ENCODE data around the gene SPSB3. TPM values are rescaled to one million over a fixed set of nuclear protein-coding genes. Genes with fewer than 3 reads are reported as not detected.
"Not testable (repeated sequence)": the region's sequence is repeated elsewhere in the genome, so short reads cannot be mapped to it uniquely, and the experiment has no call there.

The SPSB3 gene
- total and polyA plus RNA-seq, 5 experiments from 2014 or later: 38.0 to 123 (median 42.0) TPM

DNA sequence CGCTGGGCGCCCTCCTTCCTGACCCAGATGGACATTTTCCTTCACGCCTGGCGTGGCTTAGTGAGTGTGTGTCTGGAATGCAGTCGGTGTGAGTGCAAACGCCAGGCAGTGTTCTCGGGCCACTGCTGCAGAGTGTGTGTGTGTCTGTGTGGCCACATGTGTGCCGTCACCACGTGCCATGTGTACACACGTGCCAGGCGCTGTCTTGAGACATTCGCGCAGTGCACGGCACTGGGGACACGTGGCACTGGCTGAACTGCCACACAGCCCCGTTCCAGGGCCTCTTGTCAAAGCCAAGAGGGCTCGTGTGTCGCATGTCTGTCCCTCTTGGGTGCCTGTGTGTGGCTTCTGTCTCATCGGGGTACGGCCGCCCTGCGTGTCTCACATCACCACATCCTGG, 47.6 kb downstream of the SPSB3 start:
- no peaks in the 10 kb centered on the region for H3K27me3 Mint-ChIP-seq
- H3K4me1 Mint-ChIP-seq: peaks cover 0 to 3% (median 0%) of the 10 kb centered on the region in 4 donors
- POLR2A ChIA-PET: no interaction called here
- ATAC-seq (no peak), DNase-seq (no peak)
- no peaks in the 10 kb centered on the region for H3K9me3 Mint-ChIP-seq
- H3K4me3 Mint-ChIP-seq: peak overlapping the region in 1 of 10 donors; percentile 6
- peak overlapping the region in 1 of 10 donors; percentile 73 for H3K27ac Mint-ChIP-seq
- peaks cover 0 to 19% (median 0%) of the 10 kb centered on the region in 3 donors for H3K36me3 Mint-ChIP-seq

DNA sequence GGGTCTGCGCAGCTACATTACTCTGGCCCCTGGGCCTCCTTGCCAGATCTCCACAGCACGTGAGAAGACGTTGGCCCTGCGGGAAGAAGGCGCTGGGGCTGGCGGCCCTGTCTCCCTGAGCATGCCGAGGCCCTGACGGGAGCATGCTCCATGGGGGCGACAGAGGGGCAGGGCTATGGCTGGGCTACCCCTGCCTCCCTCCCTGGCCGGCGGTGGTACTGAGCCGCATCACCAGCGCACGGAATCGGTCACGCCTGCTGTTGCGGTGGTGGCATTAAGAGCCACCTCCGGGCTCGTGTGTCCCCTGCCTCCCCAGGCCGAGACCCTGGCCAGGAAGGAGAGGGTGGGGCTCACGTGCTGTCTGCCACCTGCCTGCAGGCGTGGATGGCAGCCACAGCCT, 48.2 kb downstream of the SPSB3 start:
- Mint-ChIP-seq H3K9me3 (no peaks in the 10 kb centered on the region), H3K4me1 (peaks cover 0 to 3% (median 0%) of the 10 kb centered on the region in 4 donors), H3K4me3 (no peak overlapping the region), H3K27ac (no peak overlapping the region), H3K27me3 (no peaks in the 10 kb centered on the region), H3K36me3 (peaks cover 0 to 25% (median 0%) of the 10 kb centered on the region in 3 donors)
- ATAC-seq (peak in 1 of 2 donors; percentile 10), DNase-seq (no peak)
- POLR2A ChIA-PET: interaction anchor here (1.2 kb wide), 1 partner anchor 9 kb away, joined by 3 read pairs; no protein-coding TSS in a partner anchor

DNA sequence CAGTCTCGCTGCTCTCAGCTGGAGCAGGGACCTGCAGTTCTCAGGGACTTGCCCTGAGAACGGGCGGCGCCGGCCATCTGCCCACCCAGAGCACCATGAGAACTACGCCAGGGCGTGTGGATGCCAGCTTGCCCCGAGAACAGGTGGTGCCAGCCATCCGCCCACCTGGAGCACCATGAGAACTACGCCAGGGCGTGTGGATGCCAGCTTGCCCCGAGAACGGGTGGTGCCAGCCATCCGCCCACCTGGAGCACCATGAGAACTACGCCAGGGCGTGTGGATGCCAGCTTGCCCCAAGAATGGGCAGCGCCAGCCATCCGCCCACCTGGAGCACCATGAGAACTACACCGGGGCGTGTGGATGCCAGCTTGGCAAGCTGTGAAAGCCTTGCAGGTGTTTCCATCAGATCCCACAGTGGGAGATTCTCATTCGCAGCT, 49.8 kb downstream of the SPSB3 start:
- POLR2A ChIA-PET: interaction anchor here (0.6 to 0.8 kb wide), 2 partner anchors 11 to 1481 kb away, joined by 3 to 4 read pairs; no protein-coding TSS in a partner anchor
- not testable (repeated sequence) for H3K9me3 Mint-ChIP-seq, H3K4me3 Mint-ChIP-seq, DNase-seq, ATAC-seq, H3K27me3 Mint-ChIP-seq, H3K4me1 Mint-ChIP-seq
- peak overlapping the region in 1 of 10 donors; percentile 51 for H3K27ac Mint-ChIP-seq
- H3K36me3 Mint-ChIP-seq: peaks cover 0 to 38% (median 2%) of the 10 kb centered on the region in 3 donors

DNA sequence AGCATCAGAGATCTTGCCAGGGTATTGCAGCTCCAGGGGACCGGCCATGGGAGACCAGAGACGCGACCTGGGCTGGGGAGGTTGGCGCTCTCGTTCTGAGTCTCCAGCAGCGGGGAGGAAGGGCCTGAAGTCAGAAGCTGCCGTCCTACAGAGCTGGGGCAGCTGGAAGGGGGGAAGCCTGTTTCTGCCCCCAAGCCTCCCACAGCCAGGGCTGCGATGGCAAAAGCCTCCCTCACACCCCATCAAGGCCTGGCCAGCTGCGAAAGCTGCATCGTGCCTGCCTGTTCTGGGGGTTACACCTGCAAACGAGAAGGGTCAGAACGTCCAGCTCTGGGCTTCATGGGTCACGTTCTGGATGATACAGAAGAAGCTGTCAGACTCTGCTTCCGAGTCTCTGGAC, 50.3 kb downstream of the SPSB3 start:
- no peaks in the 10 kb centered on the region for H3K27me3 Mint-ChIP-seq
- H3K27ac Mint-ChIP-seq: peak overlapping the region in 3 of 10 donors; percentile 3 to 40 (median 27)
- H3K36me3 Mint-ChIP-seq: peaks cover 0 to 42% (median 2%) of the 10 kb centered on the region in 3 donors
- H3K4me1 Mint-ChIP-seq: peaks cover 1 to 6% (median 2%) of the 10 kb centered on the region in 4 donors
- ATAC-seq: no peak
- H3K9me3 Mint-ChIP-seq: no peaks in the 10 kb centered on the region
- no peak for DNase-seq
- no peak overlapping the region for H3K4me3 Mint-ChIP-seq
- POLR2A ChIA-PET: no interaction called here

GRCh38 chr16:1731603-1732002, 50.8 kb downstream of the SPSB3 start:
- Mint-ChIP-seq H3K4me3 (no peak overlapping the region), H3K36me3 (peaks cover 0 to 42% (median 5%) of the 10 kb centered on the region in 3 donors), H3K27me3 (no peaks in the 10 kb centered on the region), H3K9me3 (no peaks in the 10 kb centered on the region), H3K27ac (peak overlapping the region in 3 of 10 donors; percentile 3 to 27 (median 13)), H3K4me1 (peaks cover 4 to 11% (median 7%) of the 10 kb centered on the region in 4 donors)
- no peak for ATAC-seq
- POLR2A ChIA-PET: no interaction called here
- no peak for DNase-seq

- H3K27ac Mint-ChIP-seq: no peak overlapping the region
- ATAC-seq (no peak), DNase-seq (no peak)
- no peaks in the 10 kb centered on the region for H3K9me3 Mint-ChIP-seq
- H3K4me3 Mint-ChIP-seq: no peak overlapping the region
- H3K4me1 Mint-ChIP-seq: peaks cover 7 to 11% (median 7%) of the 10 kb centered on the region in 4 donors
- POLR2A ChIA-PET: no interaction called here
- H3K27me3 Mint-ChIP-seq: no peaks in the 10 kb centered on the region
- H3K36me3 Mint-ChIP-seq: peaks cover 0 to 47% (median 5%) of the 10 kb centered on the region in 3 donors
Observed at GRCh38 chr16:1731073-1731472, 51.3 kb downstream of the SPSB3 start.

- Mint-ChIP-seq H3K27ac (no peak overlapping the region), H3K9me3 (no peaks in the 10 kb centered on the region), H3K36me3 (peaks cover 0 to 52% (median 5%) of the 10 kb centered on the region in 3 donors), H3K4me3 (no peak overlapping the region), H3K27me3 (no peaks in the 10 kb centered on the region), H3K4me1 (peaks cover 7 to 10% (median 7%) of the 10 kb centered on the region in 4 donors)
- POLR2A ChIA-PET: interaction anchor here (0.8 kb wide), 1 partner anchor 708 kb away, joined by 3 read pairs; no protein-coding TSS in a partner anchor
- DNase-seq (no peak), ATAC-seq (no peak)
Observed at GRCh38 chr16:1729445-1729844, 52.9 kb downstream of the SPSB3 start.

- Mint-ChIP-seq H3K27me3 (no peaks in the 10 kb centered on the region), H3K36me3 (peaks cover 0 to 52% (median 5%) of the 10 kb centered on the region in 3 donors), H3K27ac (no peak overlapping the region), H3K4me3 (no peak overlapping the region), H3K4me1 (peaks cover 7 to 10% (median 7%) of the 10 kb centered on the region in 4 donors), H3K9me3 (no peaks in the 10 kb centered on the region)
- DNase-seq (no peak), ATAC-seq (no peak)
- POLR2A ChIA-PET: interaction anchor here (0.8 kb wide), 1 partner anchor 709 kb away, joined by 3 read pairs; no protein-coding TSS in a partner anchor
Observed at GRCh38 chr16:1729026-1729425, 53.3 kb downstream of the SPSB3 start.

DNA sequence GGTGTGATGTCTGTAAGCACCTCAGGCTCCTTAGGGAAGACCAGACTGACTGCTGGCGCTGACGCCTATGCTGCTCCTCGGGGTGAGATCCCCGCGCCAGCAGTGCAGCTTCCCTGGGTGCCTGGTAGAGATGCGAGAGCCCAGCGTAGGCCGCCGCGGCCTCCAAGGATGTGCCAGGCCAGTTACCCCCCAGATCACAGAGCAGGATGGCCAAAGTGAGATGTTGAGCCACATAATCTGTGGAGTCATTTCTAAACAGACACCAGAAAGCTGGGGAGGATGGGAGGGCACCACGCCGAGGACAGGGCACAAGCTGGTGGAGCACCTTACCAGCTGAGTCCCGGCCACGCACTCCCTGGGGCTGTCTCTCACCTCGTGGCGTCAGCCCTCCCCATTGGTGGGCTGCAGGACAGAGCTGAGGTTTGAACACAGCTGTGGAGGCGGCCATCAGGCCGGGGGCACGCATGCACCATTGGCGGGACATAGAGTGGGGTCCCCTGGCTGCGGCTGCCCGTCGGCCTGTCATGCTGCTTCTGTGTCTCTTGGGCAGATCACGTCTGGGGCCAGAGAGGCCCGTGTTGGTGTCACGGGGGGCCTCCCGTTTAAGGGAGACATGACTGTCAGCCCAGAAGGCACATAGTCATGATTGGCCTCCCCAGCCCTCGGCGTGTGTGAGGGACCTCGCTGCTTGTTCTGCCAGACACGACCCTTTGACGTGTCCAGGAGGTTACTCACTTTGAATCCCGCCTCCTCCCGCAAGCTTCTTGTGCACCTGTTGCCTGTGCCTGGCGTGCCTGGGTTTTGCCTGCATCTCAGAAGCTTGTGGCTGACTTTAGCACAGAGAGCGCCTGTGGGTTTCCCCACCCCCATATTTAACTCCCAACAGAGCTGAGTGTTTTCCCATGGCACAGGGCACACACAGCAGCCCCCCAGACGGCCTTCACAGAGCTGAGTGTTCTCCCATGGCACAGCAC, 54.4 kb downstream of the SPSB3 start:
- Mint-ChIP-seq H3K36me3 (peaks cover 0 to 45% (median 5%) of the 10 kb centered on the region in 3 donors), H3K4me1 (peaks cover 11 to 20% (median 16%) of the 10 kb centered on the region in 4 donors), H3K27me3 (no peaks in the 10 kb centered on the region), H3K27ac (peak overlapping the region in 2 of 10 donors; percentile 3 to 80), H3K9me3 (no peaks in the 10 kb centered on the region), H3K4me3 (no peak overlapping the region)
- POLR2A ChIA-PET: interaction anchor here (0.9 kb wide), 1 partner anchor 22 kb away, joined by 3 read pairs; the partner anchor contains the start of gene MAPK8IP3
- ATAC-seq (no peak), DNase-seq (no peak)

Small RNAs within 50 kb of the gene (microRNA-seq; reads per million reads assigned to microRNA genes)
- gene MIR3177 (ENCODE audit: borderline microRNAs expressed): 1.7 reads per million

Other genes starting within 250 kb of the SPSB3 start
- gene TMEM204, start 248.9 kb downstream of the SPSB3 start, total RNA-seq: 100 to 1,000 TPM; 186 to 196 TPM
- 100 to 1,000 TPM in 2 of 3 donors, 10 to 100 TPM in 1; 95.9 to 135 (median 125) TPM for gene TMEM204, start 248.9 kb downstream of the SPSB3 start, polyA plus RNA-seq
- 10 to 100 TPM; 10.4 to 11.1 TPM for gene IFT140, start 170.5 kb downstream of the SPSB3 start, total RNA-seq
- gene IFT140, start 170.5 kb downstream of the SPSB3 start, polyA plus RNA-seq: 10 to 100 TPM in 2 of 3 donors, 1 to 10 TPM in 1; 4.5 to 21.2 (median 16.8) TPM
- 10 to 100 TPM; 24.4 to 25.4 TPM for gene CRAMP1, start 170.2 kb downstream of the SPSB3 start, total RNA-seq
- gene CRAMP1, start 170.2 kb downstream of the SPSB3 start, polyA plus RNA-seq: 1 to 10 TPM; 1.3 to 3.1 (median 1.9) TPM
- gene JPT2, start 104.3 kb downstream of the SPSB3 start, total RNA-seq: 10 to 100 TPM; 28.0 to 36.2 TPM
- 10 to 100 TPM in 1 of 3 donors, 1 to 10 TPM in 2; 9.1 to 10.3 (median 9.8) TPM for gene JPT2, start 104.3 kb downstream of the SPSB3 start, polyA plus RNA-seq
- 100 to 1,000 TPM; 315 to 342 TPM for gene MAPK8IP3, start 76.4 kb downstream of the SPSB3 start, total RNA-seq
- gene MAPK8IP3, start 76.4 kb downstream of the SPSB3 start, polyA plus RNA-seq: 1 to 10 TPM in 2 of 3 donors, under 1 TPM in 1; 0.87 to 2.8 (median 2.5) TPM
- gene NME3, start 11.0 kb downstream of the SPSB3 start, total RNA-seq: 10 to 100 TPM; 70.6 to 79.9 TPM
- 10 to 100 TPM; 60.0 to 84.2 (median 62.9) TPM for gene NME3, start 11.0 kb downstream of the SPSB3 start, polyA plus RNA-seq
- 10 to 100 TPM; 28.4 to 31.5 TPM for gene EME2, start 9.8 kb downstream of the SPSB3 start, total RNA-seq
- 1 to 10 TPM in 2 of 3 donors, under 1 TPM in 1; 0.35 to 1.6 (median 1.1) TPM for gene EME2, start 9.8 kb downstream of the SPSB3 start, polyA plus RNA-seq
- gene MRPS34, start 9.4 kb downstream of the SPSB3 start, total RNA-seq: 10 to 100 TPM; 53.1 to 55.9 TPM
- 100 to 1,000 TPM; 113 to 145 (median 133) TPM for gene MRPS34, start 9.4 kb downstream of the SPSB3 start, polyA plus RNA-seq
- gene NUBP2, start 389 bp upstream of the SPSB3 start, total RNA-seq: 10 to 100 TPM; 62.0 to 65.4 TPM
- 10 to 100 TPM; 87.2 to 90.6 (median 87.3) TPM for gene NUBP2, start 389 bp upstream of the SPSB3 start, polyA plus RNA-seq
- gene IGFALS, start 11.1 kb upstream of the SPSB3 start, total RNA-seq: 1 to 10 TPM; 1.7 to 2.1 TPM
- not detected for gene IGFALS, start 11.1 kb upstream of the SPSB3 start, polyA plus RNA-seq
- gene HAGH, start 44.3 kb upstream of the SPSB3 start, total RNA-seq: 10 to 100 TPM; 65.7 to 67.8 TPM
- 10 to 100 TPM; 38.7 to 60.0 (median 45.0) TPM for gene HAGH, start 44.3 kb upstream of the SPSB3 start, polyA plus RNA-seq
- 10 to 100 TPM; 11.1 to 12.1 TPM for gene FAHD1, start 44.6 kb upstream of the SPSB3 start, total RNA-seq
- 10 to 100 TPM; 20.3 to 34.2 (median 32.6) TPM for gene FAHD1, start 44.6 kb upstream of the SPSB3 start, polyA plus RNA-seq
- not detected for gene MEIOB, start 89.6 kb upstream of the SPSB3 start, total RNA-seq
- gene MEIOB, start 89.6 kb upstream of the SPSB3 start, polyA plus RNA-seq: not detected
- not detected for gene HS3ST6, start 135.8 kb upstream of the SPSB3 start, total RNA-seq
- not detected for gene HS3ST6, start 135.8 kb upstream of the SPSB3 start, polyA plus RNA-seq
- gene MSRB1, start 160.6 kb upstream of the SPSB3 start, total RNA-seq: 1 to 10 TPM; 9.9 to 10.0 TPM
- 10 to 100 TPM; 13.9 to 19.1 (median 16.2) TPM for gene MSRB1, start 160.6 kb upstream of the SPSB3 start, polyA plus RNA-seq
- gene RPL3L, start 172.1 kb upstream of the SPSB3 start, total RNA-seq: not detected
- not detected for gene RPL3L, start 172.1 kb upstream of the SPSB3 start, polyA plus RNA-seq
- 10 to 100 TPM; 62.5 to 65.6 TPM for gene NDUFB10, start 177.0 kb upstream of the SPSB3 start, total RNA-seq
- 100 to 1,000 TPM; 180 to 217 (median 187) TPM for gene NDUFB10, start 177.0 kb upstream of the SPSB3 start, polyA plus RNA-seq
- gene RPS2, start 182.3 kb upstream of the SPSB3 start, total RNA-seq: 1,000 to 10,000 TPM; 3,016 to 3,025 TPM
- gene RPS2, start 182.3 kb upstream of the SPSB3 start, polyA plus RNA-seq: 1,000 to 10,000 TPM; 6,506 to 7,644 (median 7,481) TPM
- not detected for gene RNF151, start 184.3 kb upstream of the SPSB3 start, total RNA-seq
- gene RNF151, start 184.3 kb upstream of the SPSB3 start, polyA plus RNA-seq: not detected
- 10 to 100 TPM; 30.0 to 33.4 TPM for gene TBL3, start 189.5 kb upstream of the SPSB3 start, total RNA-seq
- 10 to 100 TPM; 44.6 to 61.8 (median 52.2) TPM for gene TBL3, start 189.5 kb upstream of the SPSB3 start, polyA plus RNA-seq
- 1 to 10 TPM; 1.3 to 2.3 TPM for gene NOXO1, start 198.9 kb upstream of the SPSB3 start, total RNA-seq
- gene NOXO1, start 198.9 kb upstream of the SPSB3 start, polyA plus RNA-seq: not detected
- 10 to 100 TPM; 15.9 to 22.3 TPM for gene GFER, start 201.6 kb upstream of the SPSB3 start, total RNA-seq
- gene GFER, start 201.6 kb upstream of the SPSB3 start, polyA plus RNA-seq: 10 to 100 TPM; 21.4 to 30.0 (median 26.3) TPM
- under 1 TPM; 0.60 to 0.77 TPM for gene SYNGR3, start 207.4 kb upstream of the SPSB3 start, total RNA-seq
- gene SYNGR3, start 207.4 kb upstream of the SPSB3 start, polyA plus RNA-seq: 1 to 10 TPM in 1 of 3 donors, under 1 TPM in 1, not detected in 1; 0.77 to 1.1 TPM
- gene ZNF598, start 227.2 kb upstream of the SPSB3 start, total RNA-seq: 10 to 100 TPM; 58.6 to 66.2 TPM
- gene ZNF598, start 227.2 kb upstream of the SPSB3 start, polyA plus RNA-seq: 1 to 10 TPM; 3.4 to 10.0 (median 3.6) TPM
- gene NPW, start 237.2 kb upstream of the SPSB3 start, total RNA-seq: not detected
- not detected for gene NPW, start 237.2 kb upstream of the SPSB3 start, polyA plus RNA-seq
- 1 to 10 TPM; 5.3 to 6.0 TPM for gene NHERF2, start 244.3 kb upstream of the SPSB3 start, total RNA-seq
- gene NHERF2, start 244.3 kb upstream of the SPSB3 start, polyA plus RNA-seq: 1 to 10 TPM in 1 of 3 donors, under 1 TPM in 2; 0.32 to 1.2 (median 0.46) TPM

Measured in naive thymus-derived CD8-positive, alpha-beta T cell (primary cell).